Measurements from ENCODE around the gene SLC35B2. TPM values are rescaled to one million over a fixed set of nuclear protein-coding genes. Genes with fewer than 3 reads are reported as not detected.

Gene SLC35B2
- total RNA-seq, 1 experiment from 2014 or later: 90.6 TPM

DNA sequence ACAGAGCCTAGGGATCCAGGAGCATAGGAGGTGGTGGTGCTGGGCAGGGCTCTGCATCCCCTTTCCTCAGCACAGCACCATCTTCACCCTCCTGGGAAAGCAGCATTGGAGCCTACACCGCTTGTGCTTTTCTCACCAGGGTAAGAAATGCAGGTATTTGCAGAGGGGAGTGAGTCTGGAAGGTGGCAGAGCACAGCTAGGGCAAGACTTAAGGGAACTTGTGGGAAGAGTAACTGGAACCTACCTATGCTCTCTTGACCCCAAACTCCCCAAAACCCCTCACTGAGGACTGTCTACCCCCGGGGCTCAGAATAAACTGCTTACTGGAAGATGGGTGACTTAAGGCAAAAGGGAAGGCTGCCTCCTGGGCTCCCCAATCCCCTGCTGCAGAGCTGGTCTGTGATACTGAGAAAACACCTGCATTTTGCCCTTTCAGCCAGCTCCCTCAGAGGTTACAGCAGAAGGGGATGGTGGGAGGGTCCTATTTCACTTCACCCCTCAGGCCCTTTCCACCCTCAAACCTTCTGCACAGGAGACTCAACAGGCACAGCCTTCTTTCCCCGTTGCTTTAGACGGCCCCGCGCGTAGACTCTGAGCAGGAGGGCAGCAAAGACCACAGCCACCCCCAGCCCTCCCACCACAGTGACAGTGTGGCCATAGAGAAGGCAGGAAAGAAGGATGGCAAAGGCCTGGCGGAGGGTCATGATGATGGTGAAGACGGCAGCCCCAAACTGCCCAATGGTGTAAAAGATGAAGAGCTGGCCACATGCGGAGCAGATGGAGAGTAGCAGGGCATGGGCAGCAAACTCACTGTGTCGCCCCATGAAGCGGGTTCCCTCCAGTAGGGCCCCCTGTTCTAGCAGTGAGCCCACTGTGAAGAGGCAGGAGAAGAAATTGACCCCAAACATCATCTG, 2.9 kb downstream of the SLC35B2 start:
- Histone ChIP-seq H3K36me3 (ENCODE audit: low read depth, low read length) (peaks cover 51% of the 10 kb centered on the region), H3K27ac (ENCODE audit: low read length) (no peak overlapping the region), H3K4me1 (ENCODE audit: insufficient read depth, low read length) (peaks cover 37% of the 10 kb centered on the region), H2AFZ (ENCODE audit: low read length) (no peak overlapping the region), H4K20me1 (ENCODE audit: low read length) (peaks cover 64% of the 10 kb centered on the region), H3K9me2 (replicated peaks; ENCODE audit: low read length) (no peaks in the 10 kb centered on the region), H3F3A (ENCODE audit: low read length, unreplicated experiment) (peaks cover 51% of the 10 kb centered on the region), H3K79me2 (ENCODE audit: low read length) (peaks cover 49% of the 10 kb centered on the region), H3K27me3 (ENCODE audit: low read length) (no peaks in the 10 kb centered on the region), H3K4me3 (ENCODE audit: low read length) (no peak overlapping the region), H3K9me3 (ENCODE audit: low read length) (no peaks in the 10 kb centered on the region), H3K4me2 (ENCODE audit: low read length) (peak overlapping the region; percentile 12; the same call in 1 of the 2 replicates), H3K9ac (ENCODE audit: low read length) (no peak overlapping the region)
- no peak for ATAC-seq
- CTCF ChIA-PET: no interaction called here
- no peak for TF ChIP-seq EZH2phosphoT487 (IDR thresholded peaks at IDR 0.05; ENCODE audit: borderline replicate concordance, low read length)
- no peak for TF ChIP-seq EZH2 (IDR thresholded peaks at IDR 0.05; ENCODE audit: low read length, unreplicated experiment)
- TF ChIP-seq, protein P1, sequence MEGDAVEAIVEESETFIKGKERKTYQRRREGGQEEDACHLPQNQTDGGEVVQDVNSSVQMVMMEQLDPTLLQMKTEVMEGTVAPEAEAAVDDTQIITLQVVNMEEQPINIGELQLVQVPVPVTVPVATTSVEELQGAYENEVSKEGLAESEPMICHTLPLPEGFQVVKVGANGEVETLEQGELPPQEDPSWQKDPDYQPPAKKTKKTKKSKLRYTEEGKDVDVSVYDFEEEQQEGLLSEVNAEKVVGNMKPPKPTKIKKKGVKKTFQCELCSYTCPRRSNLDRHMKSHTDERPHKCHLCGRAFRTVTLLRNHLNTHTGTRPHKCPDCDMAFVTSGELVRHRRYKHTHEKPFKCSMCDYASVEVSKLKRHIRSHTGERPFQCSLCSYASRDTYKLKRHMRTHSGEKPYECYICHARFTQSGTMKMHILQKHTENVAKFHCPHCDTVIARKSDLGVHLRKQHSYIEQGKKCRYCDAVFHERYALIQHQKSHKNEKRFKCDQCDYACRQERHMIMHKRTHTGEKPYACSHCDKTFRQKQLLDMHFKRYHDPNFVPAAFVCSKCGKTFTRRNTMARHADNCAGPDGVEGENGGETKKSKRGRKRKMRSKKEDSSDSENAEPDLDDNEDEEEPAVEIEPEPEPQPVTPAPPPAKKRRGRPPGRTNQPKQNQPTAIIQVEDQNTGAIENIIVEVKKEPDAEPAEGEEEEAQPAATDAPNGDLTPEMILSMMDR (conservative IDR thresholded peaks at IDR 0.05; ENCODE audit: low read depth, low read length): no peak
- intact Hi-C loops (cut with micrococcal nuclease): no loop called here
- BruUV-seq (replicated peaks): no TSS peak
- DNase-seq: no peak
- POLR2A ChIA-PET (ENCODE audit: unreplicated experiment): interaction anchor here (0.6 kb wide), 1 partner anchor 31 kb away, joined by 20 read pairs; the partner anchor contains the start of gene SLC29A1

- Histone ChIP-seq H3K4me1 (ENCODE audit: insufficient read depth, low read length) (peaks cover 47% of the 10 kb centered on the region), H3K36me3 (ENCODE audit: low read depth, low read length) (peaks cover 61% of the 10 kb centered on the region), H3K9me3 (ENCODE audit: low read length) (no peaks in the 10 kb centered on the region), H3K4me2 (ENCODE audit: low read length) (no peak overlapping the region), H3F3A (ENCODE audit: low read length, unreplicated experiment) (peaks cover 60% of the 10 kb centered on the region), H3K27ac (ENCODE audit: low read length) (no peak overlapping the region), H4K20me1 (ENCODE audit: low read length) (peaks cover 73% of the 10 kb centered on the region), H3K9ac (ENCODE audit: low read length) (no peak overlapping the region), H3K4me3 (ENCODE audit: low read length) (no peak overlapping the region), H3K9me2 (replicated peaks; ENCODE audit: low read length) (no peaks in the 10 kb centered on the region), H3K27me3 (ENCODE audit: low read length) (no peaks in the 10 kb centered on the region), H2AFZ (ENCODE audit: low read length) (no peak overlapping the region), H3K79me2 (ENCODE audit: low read length) (peaks cover 59% of the 10 kb centered on the region)
- intact Hi-C loops (cut with micrococcal nuclease): no loop called here
- CTCF ChIA-PET: no interaction called here
- POLR2A ChIA-PET (ENCODE audit: unreplicated experiment): interaction anchor here (0.6 kb wide), 1 partner anchor 30 kb away, joined by 20 read pairs; the partner anchor contains the start of gene SLC29A1
- ATAC-seq (peak; percentile 12; the same call in 1 of the 2 replicates), DNase-seq (peak; percentile 64)
- TF ChIP-seq EZH2 (IDR thresholded peaks at IDR 0.05; ENCODE audit: low read length, unreplicated experiment): no peak
- TF ChIP-seq, protein P1 (conservative IDR thresholded peaks at IDR 0.05; ENCODE audit: low read depth, low read length): peak; percentile 64
- TSS peak; percentile 3 for BruUV-seq (replicated peaks)
These were observed 3.8 kb downstream of the SLC35B2 start for GRCh38 chr6:44253307-44254101.
